ENCODE measurements around the gene STAM. TPM values are rescaled to one million over a fixed set of nuclear protein-coding genes. Genes with fewer than 3 reads are reported as not detected.

The STAM gene
- total and polyA plus RNA-seq, 9 of the 15 experiments (the other 6 are each of a cell fraction or from before 2014, with no cell fraction given): 13.8 to 33.5 (median 26.4) TPM

- peak; percentile 60; the same call in 1 of the 2 replicates for TF ChIP-seq MGA (IDR thresholded peaks at IDR 0.05)
- TF ChIP-seq SIX5 (IDR thresholded peaks at IDR 0.05; ENCODE audit: borderline replicate concordance in 1 of 2, insufficient read depth in 1 of 2, low read depth in 1 of 2, low read length in 2 of 2): no peak
- peak; percentile 58 for TF ChIP-seq TAF9B (IDR thresholded peaks at IDR 0.05; ENCODE audit: partially characterized antibody)
- peak; percentile 74 for TF ChIP-seq EHMT2 (IDR thresholded peaks at IDR 0.05)
- TF ChIP-seq CEBPG (CRISPR knock-in tag; IDR thresholded peaks at IDR 0.05): no peak
- TF ChIP-seq CEBPG (tag; conservative IDR thresholded peaks at IDR 0.05 in 1 of 2, IDR thresholded peaks at IDR 0.05 in 1 of 2): no peak
- TF ChIP-seq ZNF561 (CRISPR knock-in tag; conservative IDR thresholded peaks at IDR 0.05): no peak
- no peak for TF ChIP-seq E2F3 (CRISPR knock-in tag; IDR thresholded peaks at IDR 0.05)
- TF ChIP-seq MEIS2 (IDR thresholded peaks at IDR 0.05; ENCODE audit: partially characterized antibody): peak; percentile 95
- TF ChIP-seq ZNF511 (CRISPR knock-in tag; IDR thresholded peaks at IDR 0.05): no peak
- TF ChIP-seq HNRNPH1 (optimal IDR thresholded peaks at IDR 0.05; ENCODE audit: low read depth, low read length): no peak
- peak; percentile 52; the same call in 1 of the 2 replicates for TF ChIP-seq MAFF (IDR thresholded peaks at IDR 0.05; ENCODE audit: low read length)
- TF ChIP-seq ZC3H4 (CRISPR knock-in tag; IDR thresholded peaks at IDR 0.05; ENCODE audit: borderline replicate concordance): no peak
These were observed 18.5 kb downstream of the STAM start (continued) for GRCh38 chr10:17662193-17663138.
